SU-DHL-6 (cell line): ENCODE data around the gene ITPA.

ENCODE experiments used
- EZH2phosphoT487 ChIP-seq: fragments of 200-600 bp; sonication (generic), shearing (Covaris generic); conservative IDR thresholded peaks from 2 replicates; pipeline ENCODE4 v1.6.1; 2018; ENCODE audit warnings: mild to moderate bottlenecking, antibody characterized with exemption, low read length, moderate library complexity, mixed read lengths
- TF ChIP-seq, protein P1 (sequence below): fragments of 200-600 bp; sonication (generic); IDR thresholded peaks from one replicate; pipeline ENCODE4 v1.5.1; 2017; ENCODE audit warnings: antibody characterized with exemption, mild to moderate bottlenecking, low read length, moderate library complexity; ENCODE audit not compliant: insufficient read depth, poor library complexity, severe bottlenecking

DNA sequence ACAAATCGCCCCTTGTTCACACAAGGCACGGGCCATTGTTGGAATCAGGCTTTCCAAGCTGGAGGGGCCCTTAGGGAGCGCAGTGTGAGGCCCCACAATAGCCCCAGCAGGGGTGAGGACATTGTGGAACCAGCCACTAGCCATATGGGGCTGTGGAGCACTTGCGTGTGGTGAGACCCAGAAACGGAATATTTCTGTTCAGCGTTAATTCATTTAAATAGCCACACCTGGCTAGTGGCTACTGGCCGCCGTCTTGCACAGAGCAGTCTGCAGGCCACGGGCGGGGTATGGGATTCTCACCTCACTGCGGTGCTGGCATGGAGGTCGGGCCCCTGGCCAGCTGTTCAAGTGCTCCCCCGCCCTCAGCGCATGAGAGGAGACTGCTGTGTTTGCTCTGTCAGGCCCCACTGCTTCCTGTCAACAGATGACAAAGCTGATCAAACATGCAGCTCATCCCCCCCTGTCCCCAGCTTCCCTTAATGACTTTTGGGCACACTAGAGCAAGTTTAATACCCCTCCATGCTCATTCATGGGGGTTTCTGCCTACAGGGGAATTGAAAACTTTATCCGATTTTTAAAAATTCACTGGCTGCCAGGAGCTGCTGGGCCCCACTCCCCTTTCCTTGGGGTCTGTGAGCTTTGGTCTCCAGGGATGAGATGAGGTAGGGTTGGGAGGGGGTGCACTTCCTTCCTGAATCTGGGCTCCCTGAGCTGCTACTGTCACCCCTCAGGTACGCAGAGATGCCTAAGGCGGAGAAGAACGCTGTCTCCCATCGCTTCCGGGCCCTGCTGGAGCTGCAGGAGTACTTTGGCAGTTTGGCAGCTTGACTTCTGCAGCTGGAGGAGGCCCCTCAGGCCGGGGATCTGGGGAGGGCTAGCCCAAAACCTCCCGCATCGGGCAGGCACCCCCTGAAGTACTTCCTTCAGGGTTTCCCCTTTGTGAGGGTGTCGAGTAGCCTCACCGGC, 13.6 kb downstream of the ITPA start:
- TF ChIP-seq, protein P1, sequence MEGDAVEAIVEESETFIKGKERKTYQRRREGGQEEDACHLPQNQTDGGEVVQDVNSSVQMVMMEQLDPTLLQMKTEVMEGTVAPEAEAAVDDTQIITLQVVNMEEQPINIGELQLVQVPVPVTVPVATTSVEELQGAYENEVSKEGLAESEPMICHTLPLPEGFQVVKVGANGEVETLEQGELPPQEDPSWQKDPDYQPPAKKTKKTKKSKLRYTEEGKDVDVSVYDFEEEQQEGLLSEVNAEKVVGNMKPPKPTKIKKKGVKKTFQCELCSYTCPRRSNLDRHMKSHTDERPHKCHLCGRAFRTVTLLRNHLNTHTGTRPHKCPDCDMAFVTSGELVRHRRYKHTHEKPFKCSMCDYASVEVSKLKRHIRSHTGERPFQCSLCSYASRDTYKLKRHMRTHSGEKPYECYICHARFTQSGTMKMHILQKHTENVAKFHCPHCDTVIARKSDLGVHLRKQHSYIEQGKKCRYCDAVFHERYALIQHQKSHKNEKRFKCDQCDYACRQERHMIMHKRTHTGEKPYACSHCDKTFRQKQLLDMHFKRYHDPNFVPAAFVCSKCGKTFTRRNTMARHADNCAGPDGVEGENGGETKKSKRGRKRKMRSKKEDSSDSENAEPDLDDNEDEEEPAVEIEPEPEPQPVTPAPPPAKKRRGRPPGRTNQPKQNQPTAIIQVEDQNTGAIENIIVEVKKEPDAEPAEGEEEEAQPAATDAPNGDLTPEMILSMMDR, result no peak
- no peak for TF ChIP-seq EZH2phosphoT487
